Adipocyte (in vitro differentiated cells): Measurements from ENCODE around the gene PTPRN2.

Experiments used
- DNase-seq: peaks from one replicate; pipeline ENCODE4 v3.0.0-alpha.2; 2015; ENCODE audit warnings: low read depth
- H3K27me3 ChIP-seq: replicated peaks from 2 replicates; pipeline ENCODE4 v1.7.0; 2013; ENCODE audit warnings: mild to moderate bottlenecking, low read length, moderate library complexity; ENCODE audit not compliant: control insufficient read depth, insufficient read depth
- H3K36me3 ChIP-seq: 2 replicates; pipeline ENCODE4 v1.7.0; 2013; ENCODE audit warnings: low read length, mild to moderate bottlenecking, moderate library complexity; ENCODE audit not compliant: control insufficient read depth, insufficient read depth, severe bottlenecking
- H3K4me1 ChIP-seq: 2 replicates; pipeline ENCODE4 v1.7.0; 2013; ENCODE audit warnings: mild to moderate bottlenecking, low read length, moderate library complexity; ENCODE audit not compliant: control insufficient read depth, insufficient read depth
- H3K4me3 ChIP-seq: 2 replicates; pipeline ENCODE4 v1.7.0; 2013; ENCODE audit warnings: mild to moderate bottlenecking, low read length, moderate library complexity
- H3K9ac ChIP-seq: 2 replicates; pipeline ENCODE4 v1.7.0; 2013; ENCODE audit warnings: mild to moderate bottlenecking, low read length, moderate library complexity
- H3K9me3 ChIP-seq: 2 replicates; pipeline ENCODE4 v1.7.0; 2013; ENCODE audit warnings: mild to moderate bottlenecking, low read length, moderate library complexity; ENCODE audit not compliant: control insufficient read depth

PTPRN2 gene

GRCh38 chr7:158572000-158572828 lies 15.4 kb downstream of the PTPRN2 start:
- Histone ChIP-seq H3K4me3 (no peak overlapping the region), H3K27me3 (peaks cover 31% of the 10 kb centered on the region), H3K9ac (no peak overlapping the region), H3K9me3 (no peaks in the 10 kb centered on the region), H3K4me1 (no peaks in the 10 kb centered on the region), H3K36me3 (no peaks in the 10 kb centered on the region)
- DNase-seq = no peak

GRCh38 chr7:158570449-158571170 lies 17.0 kb downstream of the PTPRN2 start:
- peaks cover 33% of the 10 kb centered on the region for H3K27me3 ChIP-seq
- H3K36me3 ChIP-seq = no peaks in the 10 kb centered on the region
- no peaks in the 10 kb centered on the region for H3K4me1 ChIP-seq
- no peaks in the 10 kb centered on the region for H3K9me3 ChIP-seq
- no peak overlapping the region for H3K9ac ChIP-seq
- DNase-seq = no peak
- H3K4me3 ChIP-seq = no peak overlapping the region

- Histone ChIP-seq H3K4me3 (no peak overlapping the region), H3K9me3 (no peaks in the 10 kb centered on the region)
These were observed 17.7 kb downstream of the PTPRN2 start for GRCh38 chr7:158569858-158570323.

GRCh38 chr7:158568974-158569857 lies 18.4 kb downstream of the PTPRN2 start:
- H3K27me3 ChIP-seq = peaks cover 38% of the 10 kb centered on the region
- H3K36me3 ChIP-seq = no peaks in the 10 kb centered on the region
- no peaks in the 10 kb centered on the region for H3K4me1 ChIP-seq
- no peak overlapping the region for H3K9ac ChIP-seq
- DNase-seq = no peak
- H3K9me3 ChIP-seq = no peaks in the 10 kb centered on the region
- no peak overlapping the region for H3K4me3 ChIP-seq

More at GRCh38 chr7:158569858-158570323, 17.7 kb downstream of the PTPRN2 start:
- DNase-seq = no peak
- H3K36me3 ChIP-seq = no peaks in the 10 kb centered on the region
- H3K4me1 ChIP-seq = no peaks in the 10 kb centered on the region
- H3K27me3 ChIP-seq = peaks cover 37% of the 10 kb centered on the region
- no peak overlapping the region for H3K9ac ChIP-seq

- Histone ChIP-seq H3K4me3 (no peak overlapping the region), H3K9me3 (no peaks in the 10 kb centered on the region), H3K9ac (no peak overlapping the region), H3K27me3 (peaks cover 49% of the 10 kb centered on the region), H3K36me3 (no peaks in the 10 kb centered on the region), H3K4me1 (no peaks in the 10 kb centered on the region)
- no peak for DNase-seq
These were observed 20.4 kb downstream of the PTPRN2 start for GRCh38 chr7:158567153-158567603.

GRCh38 chr7:158564663-158565035 lies 23.0 kb downstream of the PTPRN2 start:
- H3K9ac ChIP-seq = no peak overlapping the region
- no peak overlapping the region for H3K4me3 ChIP-seq
- no peaks in the 10 kb centered on the region for H3K36me3 ChIP-seq
- H3K4me1 ChIP-seq = no peaks in the 10 kb centered on the region
- H3K9me3 ChIP-seq = no peaks in the 10 kb centered on the region
- no peak for DNase-seq
- H3K27me3 ChIP-seq = peaks cover 48% of the 10 kb centered on the region

- no peak for DNase-seq
- H3K36me3 ChIP-seq = no peaks in the 10 kb centered on the region
- H3K27me3 ChIP-seq = peaks cover 45% of the 10 kb centered on the region
- no peak overlapping the region for H3K9ac ChIP-seq
- H3K4me1 ChIP-seq = no peaks in the 10 kb centered on the region
- no peaks in the 10 kb centered on the region for H3K9me3 ChIP-seq
- H3K4me3 ChIP-seq = no peak overlapping the region
These were observed 23.5 kb downstream of the PTPRN2 start for GRCh38 chr7:158563911-158564662.

- Histone ChIP-seq H3K9ac (no peak overlapping the region), H3K36me3 (no peaks in the 10 kb centered on the region), H3K4me3 (no peak overlapping the region), H3K4me1 (no peaks in the 10 kb centered on the region), H3K27me3 (peaks cover 35% of the 10 kb centered on the region), H3K9me3 (no peaks in the 10 kb centered on the region)
- no peak for DNase-seq
These were observed 24.6 kb downstream of the PTPRN2 start for GRCh38 chr7:158563051-158563450.

GRCh38 chr7:158562517-158562916 lies 25.1 kb downstream of the PTPRN2 start:
- H3K9me3 ChIP-seq = no peaks in the 10 kb centered on the region
- DNase-seq = no peak
- peaks cover 35% of the 10 kb centered on the region for H3K27me3 ChIP-seq
- H3K4me1 ChIP-seq = no peaks in the 10 kb centered on the region
- H3K4me3 ChIP-seq = no peak overlapping the region
- H3K36me3 ChIP-seq = no peaks in the 10 kb centered on the region
- no peak overlapping the region for H3K9ac ChIP-seq

GRCh38 chr7:158561659-158562058 lies 26.0 kb downstream of the PTPRN2 start:
- no peaks in the 10 kb centered on the region for H3K4me1 ChIP-seq
- no peak overlapping the region for H3K4me3 ChIP-seq
- no peaks in the 10 kb centered on the region for H3K9me3 ChIP-seq
- H3K9ac ChIP-seq = no peak overlapping the region
- peaks cover 35% of the 10 kb centered on the region for H3K27me3 ChIP-seq
- H3K36me3 ChIP-seq = no peaks in the 10 kb centered on the region
- DNase-seq = no peak
